NT2/D1 (cell line): ENCODE results near the gene TSFM.

Experiments used
- DNase-seq: peaks from one replicate; pipeline ENCODE4 v3.0.0-alpha.2; 2011; ENCODE audit warnings: low read depth, low spot score
- H3K27me3 ChIP-seq: 2 replicates; pipeline ENCODE4 v1.6.0; 2011; ENCODE audit warnings: mild to moderate bottlenecking; ENCODE audit not compliant: insufficient read length, insufficient read depth
- H3K36me3 ChIP-seq: 2 replicates; pipeline ENCODE4 v1.6.1; 2011; ENCODE audit warnings: mild to moderate bottlenecking, low read length, mixed read lengths; ENCODE audit not compliant: insufficient read depth, insufficient read length
- H3K4me1 ChIP-seq: 2 replicates; pipeline ENCODE4 v1.5.1; 2011; ENCODE audit not compliant: insufficient read depth, insufficient read length
- H3K4me3 ChIP-seq: 2 replicates; pipeline ENCODE4 v1.5.1; 2011; ENCODE audit warnings: low read depth; ENCODE audit not compliant: insufficient read length
- H3K9ac ChIP-seq: 2 replicates; pipeline ENCODE4 v1.6.0; 2011; ENCODE audit warnings: low read depth; ENCODE audit not compliant: insufficient read length
- H3K9me3 ChIP-seq: 2 replicates; pipeline ENCODE4 v1.5.1; 2011; ENCODE audit warnings: mild to moderate bottlenecking, low read length; ENCODE audit not compliant: insufficient read depth
- SUZ12 ChIP-seq: IDR thresholded peaks from 2 replicates; pipeline ENCODE4 v1.6.1; 2011; ENCODE audit not compliant: insufficient read length, insufficient read depth; ENCODE audit errors: extremely low read depth
- YY1 ChIP-seq: IDR thresholded peaks from 2 replicates; pipeline ENCODE4 v1.6.1; 2011; ENCODE audit not compliant: insufficient read length, insufficient read depth
- ZNF274 ChIP-seq: IDR thresholded peaks from 2 replicates; pipeline ENCODE4 v1.6.1; 2011; ENCODE audit warnings: mild to moderate bottlenecking, low read depth, low read length

Gene TSFM

GRCh38 chr12:57750561-57751431 lies 31.8 kb upstream of the TSFM start:
- peaks cover 56% of the 10 kb centered on the region for H3K36me3 ChIP-seq
- no peaks in the 10 kb centered on the region for H3K9me3 ChIP-seq
- TF ChIP-seq SUZ12 (no peak), YY1 (no peak), ZNF274 (no peak)
- peak overlapping the region; percentile 95 for H3K9ac ChIP-seq
- peak overlapping the region; percentile 99 for H3K4me3 ChIP-seq
- H3K4me1 ChIP-seq: peaks cover 5% of the 10 kb centered on the region
- peaks cover 27% of the 10 kb centered on the region for H3K27me3 ChIP-seq
- DNase-seq: no peak

DNA sequence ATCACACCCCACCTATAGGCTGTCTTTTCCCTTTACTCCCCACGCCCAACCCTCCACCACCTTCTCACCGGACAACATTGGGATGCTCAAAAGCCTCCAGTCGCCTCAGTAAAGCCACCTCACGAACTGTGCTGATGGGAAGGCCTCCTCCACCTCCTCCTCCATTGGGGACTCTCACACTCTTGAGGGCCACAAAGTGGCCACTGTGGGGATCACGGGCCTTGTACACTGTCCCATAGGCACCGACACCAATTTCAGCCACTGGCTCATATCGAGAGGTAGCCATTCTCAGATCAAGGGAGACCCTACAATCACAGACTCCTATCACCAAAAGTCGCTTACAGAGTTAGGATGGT lies 31.2 kb upstream of the TSFM start:
- Histone ChIP-seq H3K9me3 (no peaks in the 10 kb centered on the region), H3K4me1 (peaks cover 5% of the 10 kb centered on the region), H3K36me3 (peaks cover 50% of the 10 kb centered on the region), H3K9ac (peak overlapping the region; percentile 95), H3K4me3 (peak overlapping the region; percentile 99), H3K27me3 (peaks cover 33% of the 10 kb centered on the region)
- no peak for DNase-seq
- no peak for TF ChIP-seq SUZ12
- no peak for TF ChIP-seq YY1
- TF ChIP-seq ZNF274: no peak

DNA sequence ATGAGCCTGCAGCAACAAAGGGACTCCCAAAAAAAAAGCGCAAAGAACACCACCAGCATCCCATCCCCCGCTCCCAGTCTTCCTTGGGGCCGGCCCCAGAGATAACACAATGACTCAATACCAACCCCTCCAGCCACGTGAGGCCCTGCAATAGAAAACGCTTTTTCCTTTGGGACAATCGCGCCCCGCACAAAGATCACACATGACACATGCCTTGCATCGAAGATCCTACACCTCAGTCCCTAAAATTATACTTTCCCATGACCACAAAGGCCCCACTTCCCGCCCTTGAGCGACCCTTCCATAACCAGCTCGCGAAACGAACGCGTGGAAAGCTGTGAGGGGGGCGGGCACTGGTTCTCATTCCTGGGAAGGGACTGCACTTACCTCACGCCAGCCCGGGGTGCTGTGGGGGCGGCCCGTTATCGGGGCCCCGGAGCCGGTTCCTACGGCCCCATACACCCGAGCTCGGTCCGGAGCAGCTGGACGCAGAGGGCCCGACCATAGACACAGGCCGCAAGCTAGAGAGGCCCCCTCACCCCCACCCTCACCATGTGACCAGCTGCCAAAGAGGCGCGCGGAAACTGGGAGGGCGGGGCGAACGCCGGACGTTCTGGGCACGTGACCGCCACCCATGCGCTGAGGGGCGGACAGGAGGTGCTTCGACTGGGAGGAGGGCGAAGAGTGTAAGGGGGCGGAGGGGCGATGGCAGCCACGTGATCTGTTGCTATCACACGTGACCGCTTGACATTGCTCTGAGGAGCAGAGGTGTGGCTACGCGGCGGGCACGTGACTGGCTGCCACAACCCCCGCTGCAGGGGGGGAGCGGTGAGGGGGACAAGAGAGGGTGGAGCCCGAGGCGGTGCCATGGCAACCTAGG lies 30.6 kb upstream of the TSFM start, which contains the start of gene CDK4:
CDK4 (minus strand) TSS at position 523 of the 880 bp plus-strand sequence. CDS start 593 bp downstream, outside the sequence.
- peaks cover 7% of the 10 kb centered on the region for H3K4me1 ChIP-seq
- peak within 1 kb of the TSS; percentile 95 for H3K9ac ChIP-seq
- peaks cover 40% of the 10 kb centered on the region for H3K27me3 ChIP-seq
- H3K4me3 ChIP-seq: peak within 1 kb of the TSS; percentile 99
- DNase-seq: peak; percentile 99
- no peak for TF ChIP-seq SUZ12
- TF ChIP-seq YY1: no peak
- no peak for TF ChIP-seq ZNF274
- H3K9me3 ChIP-seq: no peaks in the 10 kb centered on the region
- H3K36me3 ChIP-seq: peaks cover 44% of the 10 kb centered on the region

GRCh38 chr12:57752668-57753000 lies 30.0 kb upstream of the TSFM start:
- DNase-seq: no peak
- TF ChIP-seq ZNF274: no peak
- no peak for TF ChIP-seq YY1
- no peak for TF ChIP-seq SUZ12
- Histone ChIP-seq H3K4me1 (peaks cover 7% of the 10 kb centered on the region), H3K9ac (no peak overlapping the region), H3K27me3 (peaks cover 45% of the 10 kb centered on the region), H3K9me3 (no peaks in the 10 kb centered on the region), H3K4me3 (no peak overlapping the region), H3K36me3 (peaks cover 38% of the 10 kb centered on the region)

DNA sequence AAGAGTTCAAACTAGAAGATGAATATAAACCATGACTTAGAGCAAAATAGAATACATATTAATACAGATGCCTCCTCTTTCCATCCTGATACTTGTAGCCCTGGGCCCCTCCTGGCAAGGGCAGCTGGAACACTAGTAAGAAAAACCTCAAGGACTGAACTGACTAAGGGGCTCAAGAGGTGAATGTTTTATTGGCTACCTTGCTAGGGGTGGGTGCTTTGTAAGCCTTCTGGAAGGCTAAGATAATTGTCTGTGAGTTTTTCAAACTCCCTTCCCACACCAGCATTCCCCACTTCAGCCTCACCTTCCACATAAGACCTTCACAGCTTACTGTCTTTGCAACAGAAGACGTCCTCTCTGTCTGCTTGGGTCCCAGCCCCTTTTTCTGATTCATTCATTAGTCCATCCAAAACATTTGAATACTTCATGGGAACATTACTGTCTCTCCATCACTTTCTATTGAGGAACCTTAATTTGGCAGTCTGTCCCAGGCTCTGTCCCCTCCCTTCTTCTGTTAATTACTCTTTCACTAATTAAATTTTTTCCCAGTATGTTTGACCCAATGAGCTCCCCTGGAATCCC lies 28.7 kb upstream of the TSFM start:
- Histone ChIP-seq H3K9me3 (no peaks in the 10 kb centered on the region), H3K36me3 (peaks cover 27% of the 10 kb centered on the region), H3K4me3 (no peak overlapping the region), H3K27me3 (peaks cover 57% of the 10 kb centered on the region), H3K9ac (no peak overlapping the region), H3K4me1 (peaks cover 7% of the 10 kb centered on the region)
- no peak for DNase-seq
- no peak for TF ChIP-seq YY1
- no peak for TF ChIP-seq ZNF274
- no peak for TF ChIP-seq SUZ12

- H3K9me3 ChIP-seq: no peaks in the 10 kb centered on the region
- peak within 1 kb of the TSS; percentile 55 for H3K4me3 ChIP-seq
- peak within 1 kb of the TSS; percentile 44 for H3K9ac ChIP-seq
- peaks cover 60% of the 10 kb centered on the region for H3K27me3 ChIP-seq
- DNase-seq: no peak
- peaks cover 20% of the 10 kb centered on the region for H3K36me3 ChIP-seq
- no peak for TF ChIP-seq YY1
- no peak for TF ChIP-seq SUZ12
- no peak for TF ChIP-seq ZNF274
- H3K4me1 ChIP-seq: peaks cover 7% of the 10 kb centered on the region
These were observed 28.0 kb upstream of the TSFM start, which contains the start of gene MARCHF9 for GRCh38 chr12:57754411-57755193. Gene MARCHF9 (plus strand): TSS chr12:57755103. CDS start chr12:57755529, 426 bp downstream.
